Amniotic stem cell (primary cell): ENCODE data around the gene ALCAM.
"Not testable (repeated sequence)": the region's sequence is repeated elsewhere in the genome, so short reads cannot be mapped to it uniquely, and the experiment has no call there.

Source experiments
- DNase-seq: peaks from one replicate; lab custom pipeline; 2025; lab: John Stamatoyannopoulos, UW

Gene ALCAM

GRCh38 chr3:105593315-105593714 lies 226.6 kb downstream of the ALCAM start:
- DNase-seq, result no peak

- peak; percentile 55 for DNase-seq
Observed at GRCh38 chr3:105594219-105594618, 227.5 kb downstream of the ALCAM start.

- DNase-seq, result peak; percentile 75
Observed at GRCh38 chr3:105598042-105598796, 231.5 kb downstream of the ALCAM start.

GRCh38 chr3:105599350-105599749 lies 232.6 kb downstream of the ALCAM start:
- no peak for DNase-seq

GRCh38 chr3:105601756-105602155 lies 235.0 kb downstream of the ALCAM start:
- not testable (repeated sequence) for DNase-seq

- not testable (repeated sequence) for DNase-seq
Observed at GRCh38 chr3:105602286-105602685, 235.6 kb downstream of the ALCAM start.

- DNase-seq, result not testable (repeated sequence)
Observed at GRCh38 chr3:105603516-105603915, 236.8 kb downstream of the ALCAM start.

- DNase-seq, result peak; percentile 18
Observed at GRCh38 chr3:105606016-105606415, 239.3 kb downstream of the ALCAM start.

- no peak for DNase-seq
Observed at GRCh38 chr3:105608623-105609022, 241.9 kb downstream of the ALCAM start.

GRCh38 chr3:105610473-105610872 lies 243.8 kb downstream of the ALCAM start:
- DNase-seq, result no peak

GRCh38 chr3:105611304-105612192 lies 244.8 kb downstream of the ALCAM start:
- DNase-seq, result no peak

GRCh38 chr3:105613120-105613519 lies 246.4 kb downstream of the ALCAM start:
- DNase-seq, result no peak

- DNase-seq, result no peak
Observed at GRCh38 chr3:105614288-105615030, 247.8 kb downstream of the ALCAM start.

GRCh38 chr3:105615814-105616213 lies 249.1 kb downstream of the ALCAM start:
- DNase-seq, result no peak

- no peak for DNase-seq
Observed at GRCh38 chr3:105616374-105617121, 249.8 kb downstream of the ALCAM start.

GRCh38 chr3:105618556-105618955 lies 251.8 kb downstream of the ALCAM start:
- DNase-seq, result no peak

- no peak for DNase-seq
Observed at GRCh38 chr3:105619651-105620050, 252.9 kb downstream of the ALCAM start.

- DNase-seq, result no peak
Observed at GRCh38 chr3:105620236-105620635, 253.5 kb downstream of the ALCAM start.

- DNase-seq, result no peak
Observed at GRCh38 chr3:105622169-105622568, 255.5 kb downstream of the ALCAM start.
